ENCODE results near the gene DNAJC11.
"Not testable (repeated sequence)": the region's sequence is repeated elsewhere in the genome, so short reads cannot be mapped to it uniquely, and the experiment has no call there.

GRCh38 chr1:6599991-6600390, 101.6 kb downstream of the DNAJC11 start:
- TF ChIP-seq POLR2A (IDR thresholded peaks at IDR 0.05; ENCODE audit: low read length); REST (IDR thresholded peaks at IDR 0.05); CTCF (IDR thresholded peaks at IDR 0.05); CEBPB (IDR thresholded peaks at IDR 0.05); MYC (IDR thresholded peaks at IDR 0.05; ENCODE audit: borderline replicate concordance, low read length); RAD21 (conservative IDR thresholded peaks at IDR 0.05 in 1 of 2, IDR thresholded peaks at IDR 0.05 in 1 of 2); MAX (IDR thresholded peaks at IDR 0.05); TFCP2L1 (CRISPR knock-in tag; IDR thresholded peaks at IDR 0.05); ZFP36 (IDR thresholded peaks at IDR 0.05; ENCODE audit: borderline replicate concordance, partially characterized antibody); FOXS1 (CRISPR knock-in tag; IDR thresholded peaks at IDR 0.05); ELK1 (IDR thresholded peaks at IDR 0.05; ENCODE audit: low read depth, low read length); ZSCAN20 (CRISPR knock-in tag; IDR thresholded peaks at IDR 0.05); MAFK (IDR thresholded peaks at IDR 0.05; ENCODE audit: partially characterized antibody): not testable (repeated sequence)

Measured in A549 (cell line).